Measurements from ENCODE around the gene TREML1. TPM values are rescaled to one million over a fixed set of nuclear protein-coding genes. Genes with fewer than 3 reads are reported as not detected.

The TREML1 gene
- polyA plus RNA-seq, 3 donors: 0.65 to 3.6 (median 2.6) TPM

GRCh38 chr6:41176189-41176588, 22.0 kb upstream of the TREML1 start:
- no peak overlapping the region for H3K4me3 ChIP-seq (replicated peaks in 1 of 3; ENCODE audit: low read depth in 2 of 3, low read length in 3 of 3)
- H3K9me3 ChIP-seq (replicated peaks in 1 of 2; ENCODE audit: control insufficient read depth in 1 of 2, insufficient read depth in 1 of 2, low read length in 2 of 2): no peaks in the 10 kb centered on the region
- no peak overlapping the region for H3K4me2 ChIP-seq (replicated peaks; ENCODE audit: extremely low read depth, low read length, poor library complexity, severe bottlenecking)
- H2AFZ ChIP-seq (ENCODE audit: insufficient read depth, low read depth, low read length, poor library complexity, severe bottlenecking): no peak overlapping the region
- intact Hi-C loops (cut with micrococcal nuclease): no loop called here
- H3K27ac Mint-ChIP-seq: no peak overlapping the region
- H3K27me3 ChIP-seq (ENCODE audit: control insufficient read depth in 2 of 2, insufficient read depth in 2 of 2, low read length in 2 of 2): no peaks in the 10 kb centered on the region
- H3K27me3 Mint-ChIP-seq (ENCODE audit: low read depth in 3 of 3): peaks cover 0 to 12% (median 4%) of the 10 kb centered on the region in 3 donors
- H3K4me1 ChIP-seq (ENCODE audit: control insufficient read depth in 1 of 2, insufficient read depth in 2 of 2, low read length in 2 of 2): peaks cover 3 to 17% of the 10 kb centered on the region in 2 donors
- peaks cover 26% of the 10 kb centered on the region for H3K4me1 Mint-ChIP-seq
- H4K20me1 ChIP-seq (ENCODE audit: insufficient read depth, low read length): no peaks in the 10 kb centered on the region
- no peak overlapping the region for H3K27ac ChIP-seq (ENCODE audit: low read depth in 1 of 2, low read length in 2 of 2)
- no peak for DNase-seq
- TF ChIP-seq CTCF (IDR thresholded peaks at IDR 0.05): no peak
- peaks cover 16 to 19% of the 10 kb centered on the region in 2 donors for H3K36me3 Mint-ChIP-seq
- 96% methylated on average over 12 of the region's 12 CpGs for WGBS (ENCODE audit: insufficient coverage)
- H3K36me3 ChIP-seq (replicated peaks in 1 of 2; ENCODE audit: control insufficient read depth in 1 of 2, insufficient read depth in 2 of 2, low read length in 2 of 2): no peaks in the 10 kb centered on the region
- H3K9ac ChIP-seq (ENCODE audit: insufficient read depth, low read length, poor library complexity, severe bottlenecking): no peak overlapping the region
- peaks cover 0 to 2% (median 0%) of the 10 kb centered on the region in 7 donors for H3K9me3 Mint-ChIP-seq
- no peak overlapping the region for H3K4me3 Mint-ChIP-seq
- H3K79me2 ChIP-seq (ENCODE audit: insufficient read depth, low read length): no peaks in the 10 kb centered on the region

- Histone ChIP-seq H3K27me3 (ENCODE audit: control insufficient read depth in 2 of 2, insufficient read depth in 2 of 2, low read length in 2 of 2) (no peaks in the 10 kb centered on the region), H4K20me1 (ENCODE audit: insufficient read depth, low read length) (no peaks in the 10 kb centered on the region), H3K9me3 (replicated peaks in 1 of 2; ENCODE audit: control insufficient read depth in 1 of 2, insufficient read depth in 1 of 2, low read length in 2 of 2) (no peaks in the 10 kb centered on the region), H3K9ac (ENCODE audit: insufficient read depth, low read length, poor library complexity, severe bottlenecking) (no peak overlapping the region), H3K36me3 (replicated peaks in 1 of 2; ENCODE audit: control insufficient read depth in 1 of 2, insufficient read depth in 2 of 2, low read length in 2 of 2) (no peaks in the 10 kb centered on the region), H3K4me3 (replicated peaks in 1 of 3; ENCODE audit: low read depth in 2 of 3, low read length in 3 of 3) (no peak overlapping the region), H3K79me2 (ENCODE audit: insufficient read depth, low read length) (no peaks in the 10 kb centered on the region), H3K4me2 (replicated peaks; ENCODE audit: extremely low read depth, low read length, poor library complexity, severe bottlenecking) (no peak overlapping the region), H2AFZ (ENCODE audit: insufficient read depth, low read depth, low read length, poor library complexity, severe bottlenecking) (no peak overlapping the region), H3K4me1 (ENCODE audit: control insufficient read depth in 1 of 2, insufficient read depth in 2 of 2, low read length in 2 of 2) (peaks cover 3 to 14% of the 10 kb centered on the region in 2 donors), H3K27ac (ENCODE audit: low read depth in 1 of 2, low read length in 2 of 2) (no peak overlapping the region)
- TF ChIP-seq CTCF (IDR thresholded peaks at IDR 0.05): no peak
- Mint-ChIP-seq H3K9me3 (peaks cover 0 to 2% (median 0%) of the 10 kb centered on the region in 7 donors), H3K4me3 (no peak overlapping the region), H3K4me1 (peaks cover 19% of the 10 kb centered on the region), H3K27ac (no peak overlapping the region), H3K27me3 (ENCODE audit: low read depth in 3 of 3) (peaks cover 0 to 15% (median 4%) of the 10 kb centered on the region in 3 donors), H3K36me3 (peaks cover 8 to 15% of the 10 kb centered on the region in 2 donors)
- intact Hi-C loops (cut with micrococcal nuclease): no loop called here
- WGBS (ENCODE audit: insufficient coverage): no CpG with 5 or more reads among the region's 1 CpG
- no peak for DNase-seq
Measured at GRCh38 chr6:41175084-41175483, 20.9 kb upstream of the TREML1 start.
